Measurements from ENCODE around the gene UHRF2.
"Not testable (repeated sequence)": the region's sequence is repeated elsewhere in the genome, so short reads cannot be mapped to it uniquely, and the experiment has no call there.

The UHRF2 gene

DNA sequence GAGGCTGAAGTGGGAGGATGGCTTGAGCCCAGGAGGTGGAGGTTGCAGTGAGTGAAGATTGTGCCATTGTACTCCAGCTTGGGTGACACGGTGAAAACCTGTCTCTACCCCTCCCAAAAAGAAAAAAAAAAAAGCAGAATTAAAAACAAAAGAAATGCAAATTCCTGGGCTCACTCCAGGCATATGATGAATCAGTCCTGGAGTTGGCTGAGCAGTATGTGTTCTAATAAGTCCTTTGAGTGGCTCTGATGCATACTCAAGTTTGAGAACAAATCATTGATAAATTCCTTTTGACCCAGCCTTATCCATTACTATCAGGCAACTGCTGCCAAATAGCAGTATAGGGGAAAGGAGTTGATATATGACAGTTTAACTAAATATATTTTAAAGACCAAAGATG is 28.3 kb downstream of the UHRF2 start:
- DNase-seq (ENCODE audit: low read depth) = peak; percentile 61
- no peak overlapping the region for H3K4me3 ChIP-seq (ENCODE audit: control insufficient read depth, low read depth, low read length)

GRCh38 chr9:6443661-6444060 is 30.7 kb downstream of the UHRF2 start:
- DNase-seq (ENCODE audit: low read depth) = no peak
- no peak for TF ChIP-seq CTCF (conservative IDR thresholded peaks at IDR 0.05; ENCODE audit: control insufficient read depth, insufficient read depth, low read depth, low read length)
- no peak overlapping the region for H3K4me3 ChIP-seq (ENCODE audit: control insufficient read depth, low read depth, low read length)

More for the DNA sequence above, 28.3 kb downstream of the UHRF2 start:
- TF ChIP-seq CTCF (conservative IDR thresholded peaks at IDR 0.05; ENCODE audit: control insufficient read depth, insufficient read depth, low read depth, low read length) = no peak

DNA sequence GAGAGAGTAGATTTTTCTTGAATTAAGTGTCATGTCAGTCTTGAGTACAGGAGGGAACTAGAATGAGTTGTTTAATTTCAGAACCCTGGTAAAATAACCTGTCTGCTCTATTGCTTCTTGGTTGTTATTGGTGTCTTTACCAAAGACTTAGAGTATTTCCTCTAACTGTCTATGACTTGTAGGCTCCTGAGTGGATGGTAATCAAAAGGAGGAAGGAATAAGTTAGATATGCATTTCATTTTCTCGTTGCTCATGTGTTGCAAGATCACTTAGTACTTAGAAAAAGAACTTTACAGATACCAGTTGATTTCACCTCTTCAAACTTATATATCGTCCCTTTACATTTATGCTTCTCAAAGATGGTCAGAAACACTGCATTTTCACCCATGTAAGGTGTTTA is 31.1 kb downstream of the UHRF2 start:
- no peak for DNase-seq (ENCODE audit: low read depth)
- H3K4me3 ChIP-seq (ENCODE audit: control insufficient read depth, low read depth, low read length) = no peak overlapping the region
- no peak for TF ChIP-seq CTCF (conservative IDR thresholded peaks at IDR 0.05; ENCODE audit: control insufficient read depth, insufficient read depth, low read depth, low read length)

GRCh38 chr9:6449086-6449485 is 36.1 kb downstream of the UHRF2 start:
- no peak for TF ChIP-seq CTCF (conservative IDR thresholded peaks at IDR 0.05; ENCODE audit: control insufficient read depth, insufficient read depth, low read depth, low read length)
- no peak overlapping the region for H3K4me3 ChIP-seq (ENCODE audit: control insufficient read depth, low read depth, low read length)
- no peak for DNase-seq (ENCODE audit: low read depth)

- no peak for TF ChIP-seq CTCF (conservative IDR thresholded peaks at IDR 0.05; ENCODE audit: control insufficient read depth, insufficient read depth, low read depth, low read length)
- H3K4me3 ChIP-seq (ENCODE audit: control insufficient read depth, low read depth, low read length) = no peak overlapping the region
- DNase-seq (ENCODE audit: low read depth) = no peak
These were observed 36.6 kb downstream of the UHRF2 start for GRCh38 chr9:6449645-6450044.

- no peak for DNase-seq (ENCODE audit: low read depth)
- no peak overlapping the region for H3K4me3 ChIP-seq (ENCODE audit: control insufficient read depth, low read depth, low read length)
- TF ChIP-seq CTCF (conservative IDR thresholded peaks at IDR 0.05; ENCODE audit: control insufficient read depth, insufficient read depth, low read depth, low read length) = no peak
These were observed 37.8 kb downstream of the UHRF2 start for GRCh38 chr9:6450641-6451375.

GRCh38 chr9:6455292-6455691 is 42.3 kb downstream of the UHRF2 start:
- H3K4me3 ChIP-seq (ENCODE audit: control insufficient read depth, low read depth, low read length); DNase-seq (ENCODE audit: low read depth): not testable (repeated sequence)

GRCh38 chr9:6458704-6459103 is 45.7 kb downstream of the UHRF2 start:
- not testable (repeated sequence) for DNase-seq (ENCODE audit: low read depth); H3K4me3 ChIP-seq (ENCODE audit: control insufficient read depth, low read depth, low read length)
